GM12874 (cell line): Measurements from ENCODE around the gene MAGEF1.

Experiments
- CTCF ChIP-seq: IDR thresholded peaks from 2 replicates; pipeline ENCODE4 v1.5.1; 2011; ENCODE audit warnings: low read depth, mild to moderate bottlenecking, control low read depth, low read length, moderate library complexity; ENCODE audit not compliant: insufficient read depth

Gene MAGEF1

GRCh38 chr3:184676927-184677326, 34.9 kb downstream of the MAGEF1 start:
- no peak for TF ChIP-seq CTCF

GRCh38 chr3:184674626-184675025, 37.2 kb downstream of the MAGEF1 start:
- no peak for TF ChIP-seq CTCF

- TF ChIP-seq CTCF: no peak
These were observed 38.6 kb downstream of the MAGEF1 start for GRCh38 chr3:184672977-184673870.

GRCh38 chr3:184672335-184672734, 39.5 kb downstream of the MAGEF1 start:
- TF ChIP-seq CTCF: no peak

- no peak for TF ChIP-seq CTCF
These were observed 41.7 kb downstream of the MAGEF1 start for GRCh38 chr3:184670091-184670602.

- no peak for TF ChIP-seq CTCF
These were observed 42.3 kb downstream of the MAGEF1 start for GRCh38 chr3:184669578-184669977.

GRCh38 chr3:184666442-184666841, 45.4 kb downstream of the MAGEF1 start:
- no peak for TF ChIP-seq CTCF
